Memory B cell (primary cell): ENCODE data around the gene SUGCT.
"Not testable (repeated sequence)": the region's sequence is repeated elsewhere in the genome, so short reads cannot be mapped to it uniquely, and the experiment has no call there.

Experiments
- ATAC-seq: fragments of 150-1000 bp; cut with Tn5 transposase; 2 replicates; pipeline ENCODE4 v1.10.0; 2021; ENCODE audit warnings: low read depth, mild to moderate bottlenecking, moderate library complexity
- DNase-seq, 2 donors: peaks; one replicate each; pipeline ENCODE4 v3.0.0; 2022; ENCODE audit warnings: low spot score in 2 of 2
- H3K27ac Mint-ChIP-seq: one replicate; pipeline ENCODE4 v1.8.0; 2022; ENCODE audit warnings: mild to moderate bottlenecking, moderate library complexity, mixed read lengths
- H3K27me3 Mint-ChIP-seq: one replicate; pipeline ENCODE4 v1.8.0; 2022; ENCODE audit warnings: mixed read lengths
- H3K36me3 Mint-ChIP-seq: one replicate; pipeline ENCODE4 v1.8.0; 2022; ENCODE audit warnings: mild to moderate bottlenecking, mixed read lengths
- H3K4me1 Mint-ChIP-seq: one replicate; pipeline ENCODE4 v1.8.0; 2022; ENCODE audit warnings: mixed read lengths
- H3K4me3 Mint-ChIP-seq: one replicate; pipeline ENCODE4 v1.8.0; 2022; ENCODE audit warnings: mild to moderate bottlenecking, moderate library complexity, mixed read lengths
- H3K9me3 Mint-ChIP-seq: one replicate; pipeline ENCODE4 v1.8.0; 2022; ENCODE audit warnings: mixed read lengths

The SUGCT gene

GRCh38 chr7:40369641-40370277 lies 235.0 kb downstream of the SUGCT start:
- Mint-ChIP-seq H3K27me3 (peaks cover 3% of the 10 kb centered on the region), H3K4me3 (no peak overlapping the region), H3K9me3 (peaks cover 4% of the 10 kb centered on the region), H3K27ac (no peak overlapping the region), H3K4me1 (no peaks in the 10 kb centered on the region), H3K36me3 (no peaks in the 10 kb centered on the region)
- ATAC-seq (no peak), DNase-seq (no peak)

GRCh38 chr7:40371806-40372440 lies 237.1 kb downstream of the SUGCT start:
- Mint-ChIP-seq H3K27me3 (peaks cover 3% of the 10 kb centered on the region), H3K4me1 (no peaks in the 10 kb centered on the region), H3K36me3 (no peaks in the 10 kb centered on the region), H3K27ac (no peak overlapping the region), H3K9me3 (peaks cover 4% of the 10 kb centered on the region), H3K4me3 (no peak overlapping the region)
- no peak for ATAC-seq
- DNase-seq, result no peak

GRCh38 chr7:40374575-40374974 lies 239.8 kb downstream of the SUGCT start:
- Mint-ChIP-seq H3K4me1 (no peaks in the 10 kb centered on the region), H3K27ac (no peak overlapping the region), H3K4me3 (no peak overlapping the region), H3K36me3 (no peaks in the 10 kb centered on the region), H3K27me3 (no peaks in the 10 kb centered on the region), H3K9me3 (peaks cover 5% of the 10 kb centered on the region)
- DNase-seq (no peak), ATAC-seq (no peak)

GRCh38 chr7:40380111-40380510 lies 245.3 kb downstream of the SUGCT start:
- DNase-seq (no peak), ATAC-seq (no peak)
- H3K27ac Mint-ChIP-seq, result no peak overlapping the region
- peaks cover 5% of the 10 kb centered on the region for H3K9me3 Mint-ChIP-seq
- H3K36me3 Mint-ChIP-seq, result no peaks in the 10 kb centered on the region
- H3K4me1 Mint-ChIP-seq, result no peaks in the 10 kb centered on the region
- H3K4me3 Mint-ChIP-seq, result no peak overlapping the region
- no peaks in the 10 kb centered on the region for H3K27me3 Mint-ChIP-seq

- ATAC-seq, result no peak
- DNase-seq, result no peak
- no peak overlapping the region for H3K4me3 Mint-ChIP-seq
- no peaks in the 10 kb centered on the region for H3K27me3 Mint-ChIP-seq
- H3K4me1 Mint-ChIP-seq, result no peaks in the 10 kb centered on the region
- H3K9me3 Mint-ChIP-seq, result peaks cover 5% of the 10 kb centered on the region
- H3K36me3 Mint-ChIP-seq, result no peaks in the 10 kb centered on the region
- no peak overlapping the region for H3K27ac Mint-ChIP-seq
Measured at GRCh38 chr7:40382145-40382544, 247.3 kb downstream of the SUGCT start.

- H3K4me3 Mint-ChIP-seq, result no peak overlapping the region
- no peak for ATAC-seq
- H3K36me3 Mint-ChIP-seq, result no peaks in the 10 kb centered on the region
- no peaks in the 10 kb centered on the region for H3K4me1 Mint-ChIP-seq
- H3K27ac Mint-ChIP-seq, result no peak overlapping the region
- no peaks in the 10 kb centered on the region for H3K27me3 Mint-ChIP-seq
- no peak for DNase-seq
- H3K9me3 Mint-ChIP-seq, result peaks cover 1% of the 10 kb centered on the region
Measured at GRCh38 chr7:40393660-40394059, 258.9 kb downstream of the SUGCT start.

- Mint-ChIP-seq H3K27me3 (no peaks in the 10 kb centered on the region), H3K27ac (no peak overlapping the region), H3K4me1 (no peaks in the 10 kb centered on the region), H3K9me3 (no peaks in the 10 kb centered on the region), H3K4me3 (no peak overlapping the region), H3K36me3 (no peaks in the 10 kb centered on the region)
- ATAC-seq (no peak), DNase-seq (no peak)
Measured at GRCh38 chr7:40394400-40394799, 259.6 kb downstream of the SUGCT start.

- no peak for ATAC-seq
- Mint-ChIP-seq H3K36me3 (no peaks in the 10 kb centered on the region), H3K4me1 (no peaks in the 10 kb centered on the region), H3K9me3 (no peaks in the 10 kb centered on the region), H3K27ac (no peak overlapping the region), H3K4me3 (no peak overlapping the region), H3K27me3 (no peaks in the 10 kb centered on the region)
- no peak for DNase-seq
Measured at GRCh38 chr7:40400525-40400924, 265.7 kb downstream of the SUGCT start.

GRCh38 chr7:40401406-40401805 lies 266.6 kb downstream of the SUGCT start:
- Mint-ChIP-seq H3K27me3 (no peaks in the 10 kb centered on the region), H3K4me1 (no peaks in the 10 kb centered on the region), H3K36me3 (no peaks in the 10 kb centered on the region), H3K9me3 (no peaks in the 10 kb centered on the region), H3K27ac (no peak overlapping the region), H3K4me3 (no peak overlapping the region)
- DNase-seq, result no peak
- ATAC-seq, result no peak

GRCh38 chr7:40402661-40403060 lies 267.9 kb downstream of the SUGCT start:
- Mint-ChIP-seq H3K36me3 (no peaks in the 10 kb centered on the region), H3K4me1 (no peaks in the 10 kb centered on the region), H3K27ac (no peak overlapping the region), H3K4me3 (no peak overlapping the region), H3K27me3 (no peaks in the 10 kb centered on the region), H3K9me3 (no peaks in the 10 kb centered on the region)
- DNase-seq, result no peak
- no peak for ATAC-seq

- Mint-ChIP-seq H3K4me3 (no peak overlapping the region), H3K36me3 (no peaks in the 10 kb centered on the region), H3K9me3 (no peaks in the 10 kb centered on the region), H3K27ac (no peak overlapping the region), H3K27me3 (no peaks in the 10 kb centered on the region), H3K4me1 (no peaks in the 10 kb centered on the region)
- ATAC-seq (no peak), DNase-seq (no peak)
Measured at GRCh38 chr7:40403703-40404476, 269.1 kb downstream of the SUGCT start.

GRCh38 chr7:40405991-40406390 lies 271.2 kb downstream of the SUGCT start:
- no peak for ATAC-seq

GRCh38 chr7:40412323-40412722 lies 277.5 kb downstream of the SUGCT start:
- H3K27me3 Mint-ChIP-seq, result no peaks in the 10 kb centered on the region
- ATAC-seq, result no peak
- no peaks in the 10 kb centered on the region for H3K4me1 Mint-ChIP-seq
- no peak overlapping the region for H3K27ac Mint-ChIP-seq
- no peak for DNase-seq
- H3K36me3 Mint-ChIP-seq, result no peaks in the 10 kb centered on the region
- no peaks in the 10 kb centered on the region for H3K9me3 Mint-ChIP-seq
- no peak overlapping the region for H3K4me3 Mint-ChIP-seq

More at GRCh38 chr7:40405991-40406390, 271.2 kb downstream of the SUGCT start:
- Mint-ChIP-seq H3K4me1 (no peaks in the 10 kb centered on the region), H3K36me3 (no peaks in the 10 kb centered on the region), H3K27me3 (no peaks in the 10 kb centered on the region), H3K9me3 (no peaks in the 10 kb centered on the region), H3K4me3 (no peak overlapping the region), H3K27ac (no peak overlapping the region)
- DNase-seq, result no peak

GRCh38 chr7:40414704-40415103 lies 279.9 kb downstream of the SUGCT start:
- not testable (repeated sequence) for ATAC-seq, H3K4me3 Mint-ChIP-seq, DNase-seq, H3K27me3 Mint-ChIP-seq, H3K9me3 Mint-ChIP-seq, H3K4me1 Mint-ChIP-seq, H3K27ac Mint-ChIP-seq, H3K36me3 Mint-ChIP-seq
